ENCODE results near the gene BRD4.

The BRD4 gene

GRCh38 chr19:15220833-15221232 is 111.5 kb downstream of the BRD4 start:
- Histone ChIP-seq H3K27me3 (peaks cover 64% of the 10 kb centered on the region), H3K9me3 (no peaks in the 10 kb centered on the region), H3K4me3 (ENCODE audit: low read depth in 1 of 2, low read length in 1 of 2) (no peak overlapping the region), H3K4me1 (ENCODE audit: control insufficient read depth in 1 of 2, insufficient read depth in 1 of 2, low read depth in 1 of 2, low read length in 1 of 2) (peaks cover 14 to 16% of the 10 kb centered on the region in 2 experiments), H3K36me3 (no peaks in the 10 kb centered on the region), H3K27ac (no peak overlapping the region)
- no peak for TF ChIP-seq CTCF (IDR thresholded peaks at IDR 0.05)

GRCh38 chr19:15218501-15218900 is 113.8 kb downstream of the BRD4 start:
- no peaks in the 10 kb centered on the region for H3K36me3 ChIP-seq

GRCh38 chr19:15216363-15216762 is 116.0 kb downstream of the BRD4 start:
- no peaks in the 10 kb centered on the region for H3K36me3 ChIP-seq
- TF ChIP-seq CTCF (IDR thresholded peaks at IDR 0.05): no peak
- peaks cover 22% of the 10 kb centered on the region for H3K27me3 ChIP-seq
- H3K4me1 ChIP-seq (ENCODE audit: control insufficient read depth in 1 of 2, insufficient read depth in 1 of 2, low read depth in 1 of 2, low read length in 1 of 2): peaks cover 4% of the 10 kb centered on the region in 2 experiments
- no peak overlapping the region for H3K4me3 ChIP-seq (ENCODE audit: low read depth in 1 of 2, low read length in 1 of 2)
- no peaks in the 10 kb centered on the region for H3K9me3 ChIP-seq
- H3K27ac ChIP-seq: no peak overlapping the region

More at GRCh38 chr19:15218501-15218900, 113.8 kb downstream of the BRD4 start:
- Histone ChIP-seq H3K27ac (no peak overlapping the region), H3K4me3 (ENCODE audit: low read depth in 1 of 2, low read length in 1 of 2) (no peak overlapping the region), H3K4me1 (ENCODE audit: control insufficient read depth in 1 of 2, insufficient read depth in 1 of 2, low read depth in 1 of 2, low read length in 1 of 2) (peaks cover 8 to 9% of the 10 kb centered on the region in 2 experiments), H3K9me3 (no peaks in the 10 kb centered on the region), H3K27me3 (peaks cover 43% of the 10 kb centered on the region)
- TF ChIP-seq CTCF (IDR thresholded peaks at IDR 0.05): no peak

GRCh38 chr19:15213715-15214381 is 118.5 kb downstream of the BRD4 start:
- no peak for TF ChIP-seq CTCF (IDR thresholded peaks at IDR 0.05)
- Histone ChIP-seq H3K4me3 (ENCODE audit: low read depth in 1 of 2, low read length in 1 of 2) (no peak overlapping the region), H3K27me3 (no peaks in the 10 kb centered on the region), H3K27ac (no peak overlapping the region), H3K9me3 (no peaks in the 10 kb centered on the region), H3K36me3 (no peaks in the 10 kb centered on the region), H3K4me1 (ENCODE audit: control insufficient read depth in 1 of 2, insufficient read depth in 1 of 2, low read depth in 1 of 2, low read length in 1 of 2) (peaks cover 26% of the 10 kb centered on the region in 2 experiments)

- TF ChIP-seq CTCF (IDR thresholded peaks at IDR 0.05): no peak
- no peaks in the 10 kb centered on the region for H3K27me3 ChIP-seq
Observed at GRCh38 chr19:15212711-15213110, 119.6 kb downstream of the BRD4 start.

More at GRCh38 chr19:15212711-15213110, 119.6 kb downstream of the BRD4 start:
- H3K4me1 ChIP-seq (ENCODE audit: control insufficient read depth in 1 of 2, insufficient read depth in 1 of 2, low read depth in 1 of 2, low read length in 1 of 2): peaks cover 26% of the 10 kb centered on the region in 2 experiments
- H3K9me3 ChIP-seq: no peaks in the 10 kb centered on the region
- no peak overlapping the region for H3K4me3 ChIP-seq (ENCODE audit: low read depth in 1 of 2, low read length in 1 of 2)
- no peak overlapping the region for H3K27ac ChIP-seq
- no peaks in the 10 kb centered on the region for H3K36me3 ChIP-seq

Measured in neutrophil (primary cell).